ENCODE results near the gene IZUMO3.
"Not testable (repeated sequence)": the region's sequence is repeated elsewhere in the genome, so short reads cannot be mapped to it uniquely, and the experiment has no call there.

Gene IZUMO3

DNA sequence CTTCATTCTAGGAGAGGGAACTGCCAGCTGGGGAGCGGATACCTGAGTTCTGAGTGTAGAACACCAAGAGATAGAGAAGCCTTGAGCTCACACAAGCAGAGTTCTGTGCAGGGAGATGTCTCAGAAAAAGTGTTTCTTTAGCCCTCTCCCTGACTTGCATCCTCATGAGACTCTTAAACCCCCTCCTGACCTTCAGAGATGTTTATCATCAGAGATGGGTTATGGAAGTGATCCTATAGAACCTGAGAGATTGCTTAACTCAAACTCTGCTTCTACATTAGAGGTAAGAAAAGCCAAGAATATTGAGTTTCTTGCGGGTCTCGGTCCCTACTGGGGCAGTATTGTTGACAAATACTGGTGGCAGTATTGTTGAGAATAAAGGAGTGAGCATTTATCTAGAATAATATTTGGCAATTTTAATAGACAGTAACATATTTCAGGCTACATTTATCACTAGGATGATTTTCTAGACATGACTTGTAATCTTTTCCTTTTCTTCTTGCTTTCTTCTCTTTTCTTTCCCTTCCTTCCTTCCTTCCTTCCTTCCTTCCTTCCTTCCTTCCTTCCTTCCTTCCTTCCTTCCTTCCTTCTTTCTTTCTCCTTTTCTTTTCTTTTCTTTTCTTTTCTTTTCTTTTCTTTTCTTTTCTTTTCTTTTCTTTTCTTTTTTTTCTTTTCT is at the start of gene IZUMO3:
Gene IZUMO3 (minus strand): TSS at position 51 of the 676 bp plus-strand sequence. CDS start 248 bp downstream, outside the sequence.
- H3K27ac ChIP-seq (ENCODE audit: low read length) = no peak within 1 kb of the TSS
- H3K4me3 ChIP-seq (ENCODE audit: low read depth in 1 of 2, low read length in 2 of 2) = no peak within 1 kb of the TSS
- no peaks in the 10 kb centered on the region for H3K36me3 ChIP-seq (ENCODE audit: control insufficient read depth in 1 of 2, insufficient read depth in 2 of 2, low read length in 2 of 2)
- no peaks in the 10 kb centered on the region for H3K9me3 ChIP-seq (ENCODE audit: control insufficient read depth in 1 of 2, low read length in 2 of 2)
- H3K27me3 ChIP-seq (ENCODE audit: low read depth, low read length) = no peaks in the 10 kb centered on the region
- no peaks in the 10 kb centered on the region for H3K4me1 ChIP-seq (ENCODE audit: control insufficient read depth in 1 of 2, insufficient read depth in 2 of 2, low read length in 2 of 2)

DNA sequence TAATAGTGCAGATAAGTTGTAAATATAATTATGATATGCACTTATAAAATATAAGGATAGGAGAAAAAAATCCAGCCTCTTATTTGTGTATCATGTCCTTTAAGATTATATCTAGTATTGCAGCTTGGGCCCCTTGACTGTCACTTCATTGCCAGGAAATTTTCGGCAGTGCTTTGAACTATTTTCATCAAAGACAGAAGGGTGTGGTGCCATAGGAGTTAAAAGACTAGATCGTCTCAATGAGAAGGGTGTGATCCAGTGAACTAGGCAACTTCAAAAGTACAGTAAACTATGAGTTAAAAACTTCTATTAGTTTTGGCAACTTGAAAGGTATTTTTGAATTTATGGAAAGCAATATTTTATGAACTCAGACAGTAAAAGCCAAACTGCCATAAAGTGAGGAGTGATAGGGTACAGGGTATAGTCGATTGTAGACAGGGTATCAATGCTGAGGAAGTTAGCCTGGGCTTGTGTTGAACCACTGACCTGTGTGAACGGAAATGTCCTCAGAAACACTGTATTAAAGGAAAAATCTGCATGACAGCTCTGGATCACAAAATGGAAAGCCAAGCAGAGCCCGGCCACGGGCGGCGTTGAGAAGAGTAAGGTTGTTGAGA is 48.6 kb upstream of the IZUMO3 start:
- no peaks in the 10 kb centered on the region for H3K4me1 ChIP-seq (ENCODE audit: control insufficient read depth in 1 of 2, insufficient read depth in 2 of 2, low read length in 2 of 2)
- no peak overlapping the region for H3K27ac ChIP-seq (ENCODE audit: low read length)
- H3K4me3 ChIP-seq (ENCODE audit: low read depth in 1 of 2, low read length in 2 of 2) = no peak overlapping the region
- H3K27me3 ChIP-seq (ENCODE audit: low read depth, low read length) = no peaks in the 10 kb centered on the region
- H3K36me3 ChIP-seq (ENCODE audit: control insufficient read depth in 1 of 2, insufficient read depth in 2 of 2, low read length in 2 of 2) = no peaks in the 10 kb centered on the region
- no peaks in the 10 kb centered on the region for H3K9me3 ChIP-seq (ENCODE audit: control insufficient read depth in 1 of 2, low read length in 2 of 2)

- Histone ChIP-seq H3K4me1 (ENCODE audit: control insufficient read depth in 1 of 2, insufficient read depth in 2 of 2, low read length in 2 of 2) (no peaks in the 10 kb centered on the region), H3K9me3 (ENCODE audit: control insufficient read depth in 1 of 2, low read length in 2 of 2) (peaks cover 0 to 3% of the 10 kb centered on the region in 2 donors), H3K27me3 (ENCODE audit: low read depth, low read length) (no peaks in the 10 kb centered on the region), H3K4me3 (ENCODE audit: low read depth in 1 of 2, low read length in 2 of 2) (no peak overlapping the region), H3K36me3 (ENCODE audit: control insufficient read depth in 1 of 2, insufficient read depth in 2 of 2, low read length in 2 of 2) (no peaks in the 10 kb centered on the region), H3K27ac (ENCODE audit: low read length) (no peak overlapping the region)
These were observed 44.7 kb upstream of the IZUMO3 start for GRCh38 chr9:24590432-24590831.

DNA sequence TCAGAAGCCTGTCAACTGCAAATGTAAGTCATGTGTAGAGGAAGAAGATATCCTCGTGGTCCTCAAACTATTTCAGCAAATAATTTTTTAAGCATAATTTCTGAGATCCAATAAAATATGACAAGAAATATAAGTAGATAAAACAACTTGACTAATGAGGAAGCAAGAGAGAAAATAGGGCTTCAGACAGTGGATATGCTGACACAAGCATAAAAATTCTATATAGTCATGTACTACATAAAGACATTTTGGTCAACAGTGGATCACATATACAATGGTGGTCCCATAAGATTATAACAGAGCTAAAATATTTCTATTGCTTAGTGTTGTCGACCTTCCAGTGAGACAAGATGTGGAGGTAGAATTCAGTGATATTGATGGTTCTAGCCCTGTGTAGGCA is 42.2 kb upstream of the IZUMO3 start:
- Histone ChIP-seq H3K27ac (ENCODE audit: low read length) (no peak overlapping the region), H3K27me3 (ENCODE audit: low read depth, low read length) (no peaks in the 10 kb centered on the region), H3K4me3 (ENCODE audit: low read depth in 1 of 2, low read length in 2 of 2) (no peak overlapping the region), H3K4me1 (ENCODE audit: control insufficient read depth in 1 of 2, insufficient read depth in 2 of 2, low read length in 2 of 2) (no peaks in the 10 kb centered on the region), H3K9me3 (ENCODE audit: control insufficient read depth in 1 of 2, low read length in 2 of 2) (peaks cover 0 to 3% of the 10 kb centered on the region in 2 donors), H3K36me3 (ENCODE audit: control insufficient read depth in 1 of 2, insufficient read depth in 2 of 2, low read length in 2 of 2) (no peaks in the 10 kb centered on the region)

- no peak overlapping the region for H3K27ac ChIP-seq (ENCODE audit: low read length)
- no peaks in the 10 kb centered on the region for H3K4me1 ChIP-seq (ENCODE audit: control insufficient read depth in 1 of 2, insufficient read depth in 2 of 2, low read length in 2 of 2)
- no peak overlapping the region for H3K4me3 ChIP-seq (ENCODE audit: low read depth in 1 of 2, low read length in 2 of 2)
- H3K9me3 ChIP-seq (ENCODE audit: control insufficient read depth in 1 of 2, low read length in 2 of 2) = peaks cover 0 to 2% of the 10 kb centered on the region in 2 donors
- H3K27me3 ChIP-seq (ENCODE audit: low read depth, low read length) = no peaks in the 10 kb centered on the region
- H3K36me3 ChIP-seq (ENCODE audit: control insufficient read depth in 1 of 2, insufficient read depth in 2 of 2, low read length in 2 of 2) = no peaks in the 10 kb centered on the region
These were observed 36.7 kb upstream of the IZUMO3 start for GRCh38 chr9:24582146-24583126.

GRCh38 chr9:24580005-24580404 is 34.3 kb upstream of the IZUMO3 start:
- H3K9me3 ChIP-seq (ENCODE audit: control insufficient read depth in 1 of 2, low read length in 2 of 2); H3K27ac ChIP-seq (ENCODE audit: low read length); H3K4me3 ChIP-seq (ENCODE audit: low read depth in 1 of 2, low read length in 2 of 2); H3K4me1 ChIP-seq (ENCODE audit: control insufficient read depth in 1 of 2, insufficient read depth in 2 of 2, low read length in 2 of 2); H3K36me3 ChIP-seq (ENCODE audit: control insufficient read depth in 1 of 2, insufficient read depth in 2 of 2, low read length in 2 of 2); H3K27me3 ChIP-seq (ENCODE audit: low read depth, low read length): not testable (repeated sequence)

- H3K36me3 ChIP-seq (ENCODE audit: control insufficient read depth in 1 of 2, insufficient read depth in 2 of 2, low read length in 2 of 2) = no peaks in the 10 kb centered on the region
- no peak overlapping the region for H3K27ac ChIP-seq (ENCODE audit: low read length)
- H3K4me1 ChIP-seq (ENCODE audit: control insufficient read depth in 1 of 2, insufficient read depth in 2 of 2, low read length in 2 of 2) = no peaks in the 10 kb centered on the region
- no peak overlapping the region for H3K4me3 ChIP-seq (ENCODE audit: low read depth in 1 of 2, low read length in 2 of 2)
- H3K9me3 ChIP-seq (ENCODE audit: control insufficient read depth in 1 of 2, low read length in 2 of 2) = no peaks in the 10 kb centered on the region
- no peaks in the 10 kb centered on the region for H3K27me3 ChIP-seq (ENCODE audit: low read depth, low read length)
These were observed 26.7 kb upstream of the IZUMO3 start for GRCh38 chr9:24572406-24572805.

GRCh38 chr9:24561957-24562356 is 16.3 kb upstream of the IZUMO3 start:
- Histone ChIP-seq H3K9me3 (ENCODE audit: control insufficient read depth in 1 of 2, low read length in 2 of 2) (no peaks in the 10 kb centered on the region), H3K4me1 (ENCODE audit: control insufficient read depth in 1 of 2, insufficient read depth in 2 of 2, low read length in 2 of 2) (no peaks in the 10 kb centered on the region), H3K27ac (ENCODE audit: low read length) (no peak overlapping the region), H3K27me3 (ENCODE audit: low read depth, low read length) (no peaks in the 10 kb centered on the region), H3K4me3 (ENCODE audit: low read depth in 1 of 2, low read length in 2 of 2) (no peak overlapping the region), H3K36me3 (ENCODE audit: control insufficient read depth in 1 of 2, insufficient read depth in 2 of 2, low read length in 2 of 2) (no peaks in the 10 kb centered on the region)

- Histone ChIP-seq H3K4me3 (ENCODE audit: low read depth in 1 of 2, low read length in 2 of 2) (no peak overlapping the region), H3K27me3 (ENCODE audit: low read depth, low read length) (no peaks in the 10 kb centered on the region), H3K27ac (ENCODE audit: low read length) (no peak overlapping the region), H3K9me3 (ENCODE audit: control insufficient read depth in 1 of 2, low read length in 2 of 2) (no peaks in the 10 kb centered on the region), H3K4me1 (ENCODE audit: control insufficient read depth in 1 of 2, insufficient read depth in 2 of 2, low read length in 2 of 2) (no peaks in the 10 kb centered on the region), H3K36me3 (ENCODE audit: control insufficient read depth in 1 of 2, insufficient read depth in 2 of 2, low read length in 2 of 2) (no peaks in the 10 kb centered on the region)
These were observed 7.5 kb upstream of the IZUMO3 start for GRCh38 chr9:24553183-24553552.

GRCh38 chr9:24552526-24553182 is 7.0 kb upstream of the IZUMO3 start:
- Histone ChIP-seq H3K36me3 (ENCODE audit: control insufficient read depth in 1 of 2, insufficient read depth in 2 of 2, low read length in 2 of 2) (no peaks in the 10 kb centered on the region), H3K4me1 (ENCODE audit: control insufficient read depth in 1 of 2, insufficient read depth in 2 of 2, low read length in 2 of 2) (no peaks in the 10 kb centered on the region), H3K27ac (ENCODE audit: low read length) (no peak overlapping the region), H3K27me3 (ENCODE audit: low read depth, low read length) (no peaks in the 10 kb centered on the region), H3K9me3 (ENCODE audit: control insufficient read depth in 1 of 2, low read length in 2 of 2) (no peaks in the 10 kb centered on the region), H3K4me3 (ENCODE audit: low read depth in 1 of 2, low read length in 2 of 2) (no peak overlapping the region)

GRCh38 chr9:24545285-24545684 is 412 bp downstream of the IZUMO3 start:
- Histone ChIP-seq H3K27ac (ENCODE audit: low read length) (no peak overlapping the region), H3K27me3 (ENCODE audit: low read depth, low read length) (no peaks in the 10 kb centered on the region), H3K36me3 (ENCODE audit: control insufficient read depth in 1 of 2, insufficient read depth in 2 of 2, low read length in 2 of 2) (no peaks in the 10 kb centered on the region), H3K9me3 (ENCODE audit: control insufficient read depth in 1 of 2, low read length in 2 of 2) (no peaks in the 10 kb centered on the region), H3K4me1 (ENCODE audit: control insufficient read depth in 1 of 2, insufficient read depth in 2 of 2, low read length in 2 of 2) (no peaks in the 10 kb centered on the region), H3K4me3 (ENCODE audit: low read depth in 1 of 2, low read length in 2 of 2) (no peak overlapping the region)
